DOHH2 (cell line): ENCODE measurements around the gene RENBP.

ENCODE experiments used
- H3F3A ChIP-seq: fragments of 200-600 bp; sonication (generic), shearing (Covaris generic); 2 replicates; pipeline ENCODE4 v1.6.0; 2016; ENCODE audit warnings: antibody characterized with exemption, mild to moderate bottlenecking; ENCODE audit not compliant: control insufficient read depth, insufficient read depth
- H3K27ac ChIP-seq: fragments of 200-600 bp; sonication (generic); 2 replicates; pipeline ENCODE4 v1.5.1; 2014; ENCODE audit warnings: low read depth, mild to moderate bottlenecking, low read length, moderate library complexity
- H3K27me3 ChIP-seq: fragments of 200-600 bp; sonication (generic); 2 replicates; pipeline ENCODE4 v1.6.1; 2014; ENCODE audit warnings: mild to moderate bottlenecking, low read length, mixed read lengths; ENCODE audit not compliant: control insufficient read depth
- H3K36me3 ChIP-seq: fragments of 200-600 bp; sonication (generic); 2 replicates; pipeline ENCODE4 v1.6.1; 2014; ENCODE audit warnings: mild to moderate bottlenecking, low read length, moderate library complexity, mixed read lengths; ENCODE audit not compliant: control insufficient read depth
- H3K4me1 ChIP-seq: fragments of 200-600 bp; sonication (generic); 2 replicates; pipeline ENCODE4 v1.6.1; 2014; ENCODE audit warnings: mild to moderate bottlenecking, low read length, mixed read lengths; ENCODE audit not compliant: control insufficient read depth
- H3K4me2 ChIP-seq: fragments of 200-600 bp; sonication (generic); 2 replicates; pipeline ENCODE4 v1.6.0; 2014; ENCODE audit warnings: mild to moderate bottlenecking, low read length, moderate library complexity
- H3K4me3 ChIP-seq: fragments of 200-600 bp; sonication (generic); 2 replicates; pipeline ENCODE4 v1.5.1; 2014; ENCODE audit warnings: mild to moderate bottlenecking, low read length, mixed read lengths
- H3K79me2 ChIP-seq: fragments of 200-600 bp; sonication (generic); 2 replicates; pipeline ENCODE4 v1.6.1; 2014; ENCODE audit warnings: mild to moderate bottlenecking, low read length, mixed read lengths; ENCODE audit not compliant: control insufficient read depth
- H3K9me2 ChIP-seq: fragments of 200-600 bp; sonication (generic); replicated peaks from 2 replicates; pipeline ENCODE4 v1.6.1; 2014; ENCODE audit warnings: mild to moderate bottlenecking, low read length, mixed read lengths; ENCODE audit not compliant: control insufficient read depth
- H3K9me3 ChIP-seq: fragments of 200-600 bp; sonication (generic); 2 replicates; pipeline ENCODE4 v1.6.1; 2014; ENCODE audit warnings: antibody characterized with exemption, low read length, mixed read lengths; ENCODE audit not compliant: control insufficient read depth, insufficient read depth
- H4K20me1 ChIP-seq: fragments of 200-600 bp; sonication (generic); 2 replicates; pipeline ENCODE4 v1.6.0; 2014; ENCODE audit warnings: low read depth, mild to moderate bottlenecking, antibody characterized with exemption, low read length, moderate library complexity; ENCODE audit not compliant: control insufficient read depth, insufficient read depth
- CTCF ChIP-seq: fragments of 200-600 bp; sonication (generic); IDR thresholded peaks from one replicate; pipeline ENCODE4 v1.5.1; 2014; ENCODE audit warnings: antibody characterized with exemption, mild to moderate bottlenecking, low read depth, low read length; ENCODE audit not compliant: poor library complexity, severe bottlenecking
- EZH2phosphoT487 ChIP-seq: fragments of 200-600 bp; sonication (generic); IDR thresholded peaks from 2 replicates; pipeline ENCODE4 v1.6.1; 2017; ENCODE audit warnings: borderline replicate concordance, mild to moderate bottlenecking, antibody characterized with exemption, low read length, moderate library complexity, mixed read lengths

The RENBP gene

GRCh38 chrX:153934762-153935325 is 9.6 kb downstream of the RENBP start, which contains the start of gene NAA10:
Gene NAA10, minus strand, starts transcription at chrX:153935037. Its CDS starts 133 bp downstream, at chrX:153934904.
- TF ChIP-seq CTCF (no peak), EZH2phosphoT487 (no peak)
- H3K9me3 ChIP-seq, result no peaks in the 10 kb centered on the region
- no peaks in the 10 kb centered on the region for H3F3A ChIP-seq
- H3K36me3 ChIP-seq, result peaks cover 31% of the 10 kb centered on the region
- no peaks in the 10 kb centered on the region for H3K9me2 ChIP-seq
- no peaks in the 10 kb centered on the region for H4K20me1 ChIP-seq
- H3K79me2 ChIP-seq, result peaks cover 29% of the 10 kb centered on the region
- peak within 1 kb of the TSS; percentile 83 for H3K4me3 ChIP-seq
- peaks cover 11% of the 10 kb centered on the region for H3K4me1 ChIP-seq
- H3K27me3 ChIP-seq, result no peaks in the 10 kb centered on the region
- peak within 1 kb of the TSS; percentile 47 for H3K27ac ChIP-seq
- H3K4me2 ChIP-seq, result peak within 1 kb of the TSS; percentile 84

- no peaks in the 10 kb centered on the region for H3K9me3 ChIP-seq
- H4K20me1 ChIP-seq, result no peaks in the 10 kb centered on the region
- H3K36me3 ChIP-seq, result peaks cover 34% of the 10 kb centered on the region
- peaks cover 29% of the 10 kb centered on the region for H3K79me2 ChIP-seq
- peak overlapping the region; percentile 83 for H3K4me3 ChIP-seq
- TF ChIP-seq EZH2phosphoT487, result no peak
- no peaks in the 10 kb centered on the region for H3K27me3 ChIP-seq
- peak overlapping the region; percentile 47 for H3K27ac ChIP-seq
- H3F3A ChIP-seq, result no peaks in the 10 kb centered on the region
- peaks cover 16% of the 10 kb centered on the region for H3K4me1 ChIP-seq
- no peaks in the 10 kb centered on the region for H3K9me2 ChIP-seq
- peak overlapping the region; percentile 81 for H3K4me2 ChIP-seq
Measured at GRCh38 chrX:153934148-153934761, 10.2 kb downstream of the RENBP start.

GRCh38 chrX:153933748-153934147 is 10.7 kb downstream of the RENBP start:
- Histone ChIP-seq H4K20me1 (no peaks in the 10 kb centered on the region), H3K36me3 (peaks cover 35% of the 10 kb centered on the region), H3K27me3 (no peaks in the 10 kb centered on the region), H3K4me1 (peaks cover 20% of the 10 kb centered on the region), H3K27ac (peak overlapping the region; percentile 47; the same call in 1 of the 2 replicates), H3K9me3 (no peaks in the 10 kb centered on the region), H3F3A (0 out of 2 replicates have a peak, but pooled peaks cover 2% of the 10 kb centered on the region), H3K79me2 (peaks cover 29% of the 10 kb centered on the region), H3K4me3 (peak overlapping the region; percentile 83), H3K4me2 (peak overlapping the region; percentile 81), H3K9me2 (no peaks in the 10 kb centered on the region)
- TF ChIP-seq CTCF (no peak), EZH2phosphoT487 (no peak)
